NCI-H2107 treated with DMSO at 0.1 percent for 48 hours (cell line): Measurements from ENCODE around the gene ZBTB7B.

Experiments used
- DNase-seq: peaks from one replicate; lab custom pipeline; 2025; ENCODE audit not compliant: unreplicated experiment; lab: John Stamatoyannopoulos, UW

The ZBTB7B gene

DNA sequence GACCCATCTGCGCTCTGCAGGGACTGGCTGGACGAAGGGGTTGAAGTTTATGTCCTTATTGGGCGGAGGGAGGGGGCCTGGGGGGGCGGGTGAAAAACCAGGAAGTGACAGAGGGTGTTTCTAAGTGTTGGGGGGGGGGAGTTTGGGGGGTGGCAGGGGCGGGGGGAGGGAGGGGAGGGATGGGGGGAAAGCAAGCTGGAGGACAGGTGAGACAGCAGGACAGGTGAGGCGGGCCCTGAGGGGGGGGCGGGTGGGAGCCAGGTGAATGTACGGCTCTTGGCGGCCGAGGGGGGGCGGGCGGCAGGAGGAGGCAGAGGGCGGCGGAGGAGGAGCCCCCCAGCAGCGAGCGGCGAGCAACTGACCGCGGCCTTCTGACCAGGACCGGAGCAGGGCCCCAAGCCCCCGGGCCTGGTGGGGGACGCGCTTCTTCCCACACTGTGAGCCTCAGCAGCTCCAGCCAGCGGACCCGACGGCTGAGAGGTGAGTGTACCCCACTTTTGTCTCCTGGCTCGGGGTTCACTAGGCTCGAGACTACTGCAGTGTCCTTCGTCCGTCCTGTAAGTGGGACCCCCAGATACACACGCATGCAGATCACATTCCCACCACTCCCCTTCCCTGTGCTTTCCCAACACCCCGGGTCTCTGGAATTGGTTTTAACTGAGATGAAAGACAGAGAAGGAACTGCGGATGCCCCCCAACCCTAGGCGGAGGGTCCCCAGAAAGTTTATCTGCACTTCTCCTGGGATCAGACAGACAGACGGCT is at the start of gene ZBTB7B:
Gene ZBTB7B, plus strand, starts transcription at position 339 of the 763 bp plus-strand sequence. CDS start 11,859 bp downstream, outside the sequence.
- DNase-seq = no peak

- DNase-seq = no peak
These were observed 49.0 kb upstream of the ZBTB7B start for GRCh38 chr1:154953611-154954038.

- DNase-seq = no peak
These were observed 48.1 kb upstream of the ZBTB7B start for GRCh38 chr1:154954541-154954940.

GRCh38 chr1:154955039-154955717 is 47.4 kb upstream of the ZBTB7B start:
- peak; percentile 80 for DNase-seq

DNA sequence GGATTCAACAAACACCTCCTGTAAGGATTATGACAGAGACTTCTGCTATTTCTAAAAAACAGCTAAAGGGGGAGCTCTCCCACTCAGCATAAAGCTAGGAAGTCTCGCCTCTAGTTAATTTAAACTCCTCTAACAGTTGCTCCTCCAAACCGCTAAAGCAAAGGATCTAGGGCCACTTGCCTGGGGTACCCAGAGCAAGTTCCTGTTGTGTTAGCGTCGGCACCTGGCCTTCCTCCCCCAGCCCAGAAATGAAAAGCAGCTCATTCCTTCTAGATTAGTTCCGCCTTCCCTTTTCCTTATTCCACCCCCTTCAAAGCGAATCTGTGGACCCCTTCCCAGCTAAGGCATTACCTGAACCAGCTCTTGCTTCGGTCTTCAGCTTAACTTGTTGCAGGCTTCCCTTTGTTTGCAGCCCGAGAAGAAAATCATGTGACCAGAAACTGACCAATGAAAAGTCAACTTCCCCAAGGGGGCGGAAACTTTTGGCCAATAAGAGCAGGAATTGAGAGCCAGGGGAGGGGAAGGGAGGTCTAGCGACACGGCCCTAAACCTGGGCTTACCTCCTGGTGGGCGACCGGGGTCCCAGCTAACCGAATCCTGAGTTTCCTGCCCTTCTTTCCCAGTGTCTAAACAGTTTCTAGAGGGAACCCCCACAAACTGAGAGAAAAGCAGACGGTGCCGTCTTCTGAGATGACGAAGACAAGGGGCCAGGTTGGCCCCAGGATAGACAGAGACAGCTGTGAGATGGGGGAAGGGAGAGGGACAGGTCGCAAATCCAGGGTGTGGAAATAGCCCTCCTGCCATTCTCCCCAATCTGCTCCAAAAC is 46.7 kb upstream of the ZBTB7B start, which contains the start of gene PBXIP1:
Gene PBXIP1, minus strand, starts transcription at position 382 of the 826 bp plus-strand sequence. CDS start 2,378 bp downstream, outside the sequence.
- DNase-seq = peak; percentile 93

DNA sequence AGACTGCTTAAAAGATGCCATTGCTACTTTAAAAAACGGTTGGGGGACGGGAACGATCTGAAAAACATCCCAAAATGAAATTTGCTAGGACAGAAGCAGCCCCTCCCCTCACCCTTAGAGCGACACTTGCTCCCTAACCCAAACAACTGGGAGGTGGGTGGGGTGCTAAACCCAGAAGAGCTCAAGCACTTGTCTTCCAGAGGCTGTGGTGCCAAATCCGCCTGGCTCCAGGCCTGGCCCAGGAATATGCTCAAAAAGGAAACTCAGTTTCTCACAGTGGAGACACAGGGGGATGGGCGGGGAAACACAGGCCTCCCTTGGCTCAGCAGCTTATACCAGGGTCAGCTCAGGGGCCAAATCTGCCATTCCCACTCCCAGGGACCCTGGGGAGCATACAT is 46.1 kb upstream of the ZBTB7B start:
- DNase-seq = no peak

- no peak for DNase-seq
These were observed 45.4 kb upstream of the ZBTB7B start for GRCh38 chr1:154957091-154957657.

- no peak for DNase-seq
These were observed 44.6 kb upstream of the ZBTB7B start for GRCh38 chr1:154958036-154958435.

GRCh38 chr1:154958681-154959425 is 43.7 kb upstream of the ZBTB7B start:
- no peak for DNase-seq

DNA sequence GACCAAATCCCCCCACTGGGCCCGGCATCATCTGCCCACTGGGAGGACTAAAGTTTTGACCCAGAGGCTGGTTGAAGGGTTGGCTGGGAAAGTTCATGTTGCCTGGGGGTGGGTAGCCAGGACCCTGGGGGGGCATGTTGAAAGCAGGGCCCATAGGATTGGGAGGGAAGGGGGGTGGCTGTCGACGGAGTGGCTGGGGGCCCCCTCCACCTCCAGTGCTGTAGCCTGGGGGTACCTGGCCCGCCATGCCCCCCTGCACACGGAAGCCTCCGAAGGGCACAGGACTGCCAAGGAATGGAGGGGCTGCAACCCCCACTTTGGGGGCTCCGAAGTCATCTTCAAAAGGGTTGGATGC is 43.2 kb upstream of the ZBTB7B start:
- no peak for DNase-seq

DNA sequence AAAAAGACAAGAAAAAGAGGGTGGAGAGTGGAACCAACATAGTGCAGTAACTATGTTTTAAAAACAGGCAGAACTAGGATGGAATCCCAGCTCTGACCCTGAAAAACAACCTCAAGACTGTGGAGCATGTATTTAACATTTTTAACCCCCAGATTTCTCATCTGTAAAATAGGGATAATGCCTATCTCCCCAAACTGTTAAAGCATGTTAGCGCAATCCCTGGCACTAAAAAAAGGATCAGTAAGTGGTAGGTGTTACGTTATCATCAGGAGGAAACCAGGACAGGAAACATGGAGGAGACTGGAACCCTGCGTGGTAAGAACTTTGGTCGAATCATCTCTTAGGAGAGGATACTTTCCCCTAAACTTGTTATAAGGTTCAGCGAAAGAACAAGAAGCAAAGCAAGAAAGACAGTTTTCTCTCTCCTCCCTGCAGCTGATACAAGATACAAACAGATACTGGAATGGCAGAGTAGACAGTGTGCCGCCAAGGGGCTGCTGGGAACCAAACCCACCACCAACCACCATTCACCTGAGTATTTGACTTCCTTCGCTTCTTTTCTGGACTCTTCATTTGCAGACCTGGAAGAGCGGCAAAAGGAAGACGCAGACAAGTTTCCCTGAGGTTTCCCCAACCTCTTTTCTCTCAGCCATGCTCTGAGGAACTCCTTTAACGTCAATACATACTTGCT is 42.0 kb upstream of the ZBTB7B start:
- no peak for DNase-seq

DNA sequence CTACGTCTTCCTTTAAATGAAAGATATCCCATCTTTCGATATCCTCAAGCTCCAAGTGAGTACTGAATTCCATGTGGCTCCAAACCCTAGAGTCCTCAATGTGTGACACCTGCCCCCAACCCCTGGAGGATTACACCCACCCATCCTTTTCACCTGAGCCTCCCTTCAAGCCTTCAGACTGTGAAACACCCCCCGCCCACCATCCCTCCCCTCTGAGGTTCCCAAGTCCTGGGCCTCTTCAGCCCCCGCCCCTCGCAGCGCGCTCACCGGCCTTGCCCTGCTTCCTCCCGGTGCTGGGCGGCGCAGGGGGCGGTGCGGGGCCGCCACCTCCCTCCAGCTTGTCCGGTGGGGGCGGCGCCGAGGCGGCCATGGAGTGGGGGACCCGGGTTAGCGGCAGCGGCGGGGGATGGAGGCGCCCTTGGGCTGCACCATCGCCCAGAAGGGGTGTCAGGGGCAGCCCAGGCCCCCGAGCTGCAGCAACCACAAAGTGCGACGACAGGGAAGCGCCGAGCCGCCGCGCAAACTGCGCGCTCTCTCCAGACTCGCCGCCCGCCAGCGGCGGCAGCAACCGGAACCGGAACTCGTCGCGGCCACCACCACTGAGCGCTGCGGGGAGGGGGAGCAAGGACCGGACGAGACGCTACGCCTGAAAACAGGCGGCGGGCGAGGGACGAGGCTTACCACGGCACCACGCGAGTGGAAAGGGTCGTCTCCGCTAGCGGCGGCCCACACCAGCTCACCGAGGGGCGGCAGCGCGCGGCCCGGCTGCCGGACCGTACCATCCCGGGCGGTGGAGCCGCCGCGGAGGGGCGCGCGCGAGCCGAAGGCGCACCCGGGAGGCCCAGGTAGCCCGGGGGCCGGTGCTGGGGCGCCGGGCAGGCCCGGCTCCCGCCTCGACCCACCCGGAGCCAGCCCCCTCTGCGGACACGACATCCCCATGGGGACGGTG is 41.1 kb upstream of the ZBTB7B start, which contains the start of gene PYGO2:
Gene PYGO2, minus strand, starts transcription at position 576 of the 949 bp plus-strand sequence. Its CDS starts 206 bp downstream, at position 370.
- peak; percentile 34 for DNase-seq

DNA sequence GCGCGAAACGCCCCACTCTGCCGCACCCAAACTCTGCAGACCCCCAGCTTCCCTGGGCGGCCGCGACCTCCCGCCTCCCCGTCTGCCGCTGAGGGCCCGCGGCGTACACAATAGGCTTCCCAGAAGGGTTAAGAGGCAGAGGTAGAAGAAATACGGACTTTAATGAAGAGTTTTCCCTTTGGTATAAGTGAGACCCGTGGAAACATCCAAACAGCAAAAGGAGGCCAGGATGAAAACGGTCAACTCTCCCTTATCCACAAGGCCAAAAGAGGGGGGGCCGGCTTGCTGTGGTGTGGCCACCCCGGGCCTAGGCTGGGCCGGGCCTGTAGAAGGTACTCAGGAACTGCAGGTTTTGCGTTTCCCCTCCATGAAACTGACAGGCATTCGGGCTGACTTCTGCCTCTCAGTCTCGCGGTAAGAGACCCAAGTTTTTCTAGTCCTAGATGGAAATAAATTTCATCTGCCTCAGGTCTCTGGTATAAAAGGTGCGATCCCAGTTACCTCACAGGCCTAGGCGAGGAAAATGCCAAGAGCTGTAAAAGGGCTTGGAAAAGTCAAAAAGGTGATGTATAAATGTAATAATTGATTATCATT is 40.3 kb upstream of the ZBTB7B start:
- peak; percentile 28 for DNase-seq

GRCh38 chr1:154962795-154963330 is 39.7 kb upstream of the ZBTB7B start:
- DNase-seq = no peak

DNA sequence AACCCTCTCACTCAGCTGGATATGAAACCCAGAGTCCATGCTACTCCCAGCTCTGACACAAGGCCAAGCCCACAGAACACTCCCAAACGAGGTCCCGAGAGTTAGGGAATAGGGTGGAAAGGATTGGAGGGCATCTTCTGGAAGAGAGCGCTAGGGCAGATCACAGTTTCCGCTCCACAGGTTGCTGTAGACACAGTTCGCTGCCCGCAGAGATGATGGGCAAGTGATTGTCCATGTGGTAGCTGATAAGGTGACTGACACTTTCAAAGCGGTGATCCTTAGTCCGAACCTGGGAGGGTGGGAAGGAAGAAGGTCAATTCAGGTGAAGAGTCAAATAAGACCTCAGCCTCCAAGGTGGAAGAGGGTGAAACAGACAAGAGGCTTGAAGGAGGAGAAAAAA is 39.0 kb upstream of the ZBTB7B start:
- DNase-seq = no peak

- DNase-seq = no peak
These were observed 38.2 kb upstream of the ZBTB7B start for GRCh38 chr1:154964359-154964758.

DNA sequence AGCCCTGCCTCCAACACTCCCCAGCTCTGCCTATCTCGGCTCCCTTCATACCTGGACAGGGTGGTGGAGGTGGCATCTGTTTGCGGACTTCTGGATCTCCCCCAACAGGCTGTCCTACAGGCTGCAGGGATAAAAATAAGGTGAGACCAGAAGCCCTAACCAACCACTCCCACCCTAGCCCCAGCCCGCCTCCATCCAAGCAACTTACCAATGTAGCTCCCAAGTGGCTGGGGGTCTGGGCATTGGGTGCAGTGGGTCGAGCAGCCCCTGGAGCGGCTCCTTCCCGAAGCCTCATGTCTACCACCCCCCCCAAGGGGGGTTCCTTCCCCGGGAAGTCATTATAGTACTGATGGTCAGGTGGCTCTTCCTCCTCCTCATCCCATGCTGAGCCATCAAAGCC is 36.5 kb upstream of the ZBTB7B start:
- no peak for DNase-seq
